ENCODE measurements around the gene ITPR1. TPM values are rescaled to one million over a fixed set of nuclear protein-coding genes. Genes with fewer than 3 reads are reported as not detected.

Gene ITPR1
- total RNA-seq, 1 donor from 2014 or later = 143 TPM

DNA sequence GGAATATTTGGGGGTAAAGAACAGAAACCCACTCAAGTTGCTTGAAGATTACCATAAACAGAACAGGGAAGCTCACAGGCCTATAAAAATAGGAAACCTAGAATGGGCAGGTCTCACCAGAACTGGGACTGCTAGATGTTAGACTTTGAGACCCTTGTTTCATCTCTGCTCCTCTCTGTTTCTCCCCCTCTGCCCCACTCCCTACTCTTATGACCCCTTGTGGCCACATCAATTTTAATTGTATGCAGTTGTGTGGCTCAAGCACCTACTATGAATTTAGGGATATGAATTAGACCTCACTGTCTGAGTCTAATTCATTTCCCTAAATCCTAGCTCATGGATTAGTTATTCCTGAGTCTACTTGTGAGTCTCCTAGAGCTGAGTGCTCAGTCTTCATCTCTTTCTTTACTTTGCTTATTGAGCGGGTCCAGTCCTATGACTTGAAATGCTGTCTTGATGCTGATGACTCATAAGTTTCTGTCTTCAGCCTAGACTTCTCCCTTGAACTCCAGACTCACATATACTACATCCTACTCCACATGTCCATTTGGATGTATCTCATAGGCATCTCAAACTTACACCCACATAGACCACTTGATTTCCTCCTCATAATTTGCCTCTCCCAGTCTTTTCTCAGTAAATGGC lies 78.7 kb downstream of the ITPR1 start:
- Mint-ChIP-seq H3K27me3 (no peaks in the 10 kb centered on the region), H3K4me3 (no peak overlapping the region), H3K27ac (peak overlapping the region; percentile 69), H3K36me3 (ENCODE audit: low read depth) (peaks cover 29% of the 10 kb centered on the region), H3K4me1 (peaks cover 64% of the 10 kb centered on the region), H3K9me3 (no peaks in the 10 kb centered on the region)
- intact Hi-C loops (cut with micrococcal nuclease) = loop anchor here (1.0 to 5.0 kb wide), 6 partner anchors 15 to 221 kb away; partner anchors contain the start of genes ITPR1 and SUMF1
- TF ChIP-seq, protein P1, sequence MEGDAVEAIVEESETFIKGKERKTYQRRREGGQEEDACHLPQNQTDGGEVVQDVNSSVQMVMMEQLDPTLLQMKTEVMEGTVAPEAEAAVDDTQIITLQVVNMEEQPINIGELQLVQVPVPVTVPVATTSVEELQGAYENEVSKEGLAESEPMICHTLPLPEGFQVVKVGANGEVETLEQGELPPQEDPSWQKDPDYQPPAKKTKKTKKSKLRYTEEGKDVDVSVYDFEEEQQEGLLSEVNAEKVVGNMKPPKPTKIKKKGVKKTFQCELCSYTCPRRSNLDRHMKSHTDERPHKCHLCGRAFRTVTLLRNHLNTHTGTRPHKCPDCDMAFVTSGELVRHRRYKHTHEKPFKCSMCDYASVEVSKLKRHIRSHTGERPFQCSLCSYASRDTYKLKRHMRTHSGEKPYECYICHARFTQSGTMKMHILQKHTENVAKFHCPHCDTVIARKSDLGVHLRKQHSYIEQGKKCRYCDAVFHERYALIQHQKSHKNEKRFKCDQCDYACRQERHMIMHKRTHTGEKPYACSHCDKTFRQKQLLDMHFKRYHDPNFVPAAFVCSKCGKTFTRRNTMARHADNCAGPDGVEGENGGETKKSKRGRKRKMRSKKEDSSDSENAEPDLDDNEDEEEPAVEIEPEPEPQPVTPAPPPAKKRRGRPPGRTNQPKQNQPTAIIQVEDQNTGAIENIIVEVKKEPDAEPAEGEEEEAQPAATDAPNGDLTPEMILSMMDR (IDR thresholded peaks at IDR 0.05) = no peak
- ATAC-seq (ENCODE audit: low read depth) (peak; percentile 75), DNase-seq (no peak)
- ChIA-PET CTCF (interaction anchor here (1.0 to 2.8 kb wide), 3 partner anchors 10 to 221 kb away, joined by 3 to 15 read pairs (median 4); no protein-coding TSS in a partner anchor), POLR2A (no interaction called here)

GRCh38 chr3:4573153-4573552 lies 80.0 kb downstream of the ITPR1 start:
- no peaks in the 10 kb centered on the region for H3K9me3 Mint-ChIP-seq
- peaks cover 20% of the 10 kb centered on the region for H3K36me3 Mint-ChIP-seq (ENCODE audit: low read depth)
- no peaks in the 10 kb centered on the region for H3K27me3 Mint-ChIP-seq
- H3K4me3 Mint-ChIP-seq = no peak overlapping the region
- H3K27ac Mint-ChIP-seq = peak overlapping the region; percentile 5
- POLR2A ChIA-PET = no interaction called here
- ATAC-seq (ENCODE audit: low read depth) (no peak), DNase-seq (no peak)
- TF ChIP-seq, protein P1 (IDR thresholded peaks at IDR 0.05) = no peak
- CTCF ChIA-PET = interaction anchor here (1.1 kb wide), 1 partner anchor 222 kb away, joined by 3 read pairs; no protein-coding TSS in a partner anchor
- intact Hi-C loops (cut with micrococcal nuclease) = loop anchor here (1.0 to 5.0 kb wide), 2 partner anchors 11 to 41 kb away; no protein-coding TSS in a partner anchor
- peaks cover 60% of the 10 kb centered on the region for H3K4me1 Mint-ChIP-seq

- H3K36me3 Mint-ChIP-seq (ENCODE audit: low read depth) = peaks cover 13% of the 10 kb centered on the region
- no peak overlapping the region for H3K4me3 Mint-ChIP-seq
- no peak for ATAC-seq (ENCODE audit: low read depth)
- ChIA-PET POLR2A (no interaction called here), CTCF (no interaction called here)
- H3K4me1 Mint-ChIP-seq = peaks cover 58% of the 10 kb centered on the region
- H3K27me3 Mint-ChIP-seq = no peaks in the 10 kb centered on the region
- intact Hi-C loops (cut with micrococcal nuclease) = loop anchor here (5.0 kb wide), 1 partner anchor 42 kb away; no protein-coding TSS in a partner anchor
- DNase-seq = no peak
- H3K9me3 Mint-ChIP-seq = no peaks in the 10 kb centered on the region
- H3K27ac Mint-ChIP-seq = peak overlapping the region; percentile 19
- TF ChIP-seq, protein P1 (IDR thresholded peaks at IDR 0.05) = no peak
These were observed 81.3 kb downstream of the ITPR1 start for GRCh38 chr3:4574426-4574965.

DNA sequence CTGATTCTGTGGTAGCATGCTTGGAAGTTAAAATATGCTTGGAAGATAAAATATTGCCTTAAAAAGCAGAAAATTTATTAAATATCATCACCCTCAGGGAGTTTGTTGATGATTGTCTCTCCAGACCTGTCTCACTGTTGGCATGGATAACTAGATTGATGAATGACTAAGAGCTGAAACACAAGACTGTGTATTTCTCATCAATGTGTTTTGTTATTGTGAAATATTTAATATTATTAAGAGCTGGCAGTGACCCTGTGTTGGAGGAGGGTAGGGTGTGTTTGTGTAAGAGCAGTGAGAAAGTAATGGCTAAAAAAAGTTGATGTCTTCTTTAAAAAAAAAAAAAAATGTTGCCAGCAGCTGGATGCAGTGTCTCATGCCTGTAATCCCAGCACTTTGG lies 82.2 kb downstream of the ITPR1 start:
- Mint-ChIP-seq H3K27ac (peak overlapping the region; percentile 19), H3K4me3 (no peak overlapping the region), H3K36me3 (ENCODE audit: low read depth) (peaks cover 13% of the 10 kb centered on the region), H3K9me3 (no peaks in the 10 kb centered on the region), H3K4me1 (peaks cover 57% of the 10 kb centered on the region), H3K27me3 (no peaks in the 10 kb centered on the region)
- intact Hi-C loops (cut with micrococcal nuclease) = no loop called here
- ATAC-seq (ENCODE audit: low read depth) (no peak), DNase-seq (no peak)
- ChIA-PET POLR2A (no interaction called here), CTCF (interaction anchor here (1.2 kb wide), 1 partner anchor 225 kb away, joined by 5 read pairs; no protein-coding TSS in a partner anchor)
- TF ChIP-seq, protein P1 (IDR thresholded peaks at IDR 0.05) = no peak

DNA sequence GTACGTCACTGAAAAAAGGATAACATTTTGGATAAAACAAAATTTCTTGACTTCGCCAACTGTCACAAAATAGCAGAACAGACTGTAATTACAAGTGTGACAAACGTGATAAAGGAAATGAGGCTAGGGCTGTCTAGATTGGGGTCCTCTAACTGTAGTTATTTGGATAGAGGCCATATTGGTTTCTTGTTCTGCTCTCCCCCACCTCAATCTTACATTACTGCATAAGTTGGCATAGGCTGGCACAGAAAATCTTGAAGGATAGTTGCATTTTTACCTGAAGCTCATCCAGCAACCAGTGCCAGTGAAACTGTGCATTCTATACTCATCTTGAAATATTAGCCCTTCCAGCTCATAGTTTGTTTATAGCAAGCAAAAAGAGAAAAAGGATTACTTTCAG lies 84.6 kb downstream of the ITPR1 start:
- CTCF ChIA-PET = interaction anchor here (1.1 kb wide), 1 partner anchor 227 kb away, joined by 5 read pairs; no protein-coding TSS in a partner anchor
- no peak for ATAC-seq (ENCODE audit: low read depth)
- H3K4me1 Mint-ChIP-seq = peaks cover 64% of the 10 kb centered on the region
- no peak for DNase-seq
- TF ChIP-seq, protein P1 (IDR thresholded peaks at IDR 0.05) = no peak
- H3K27ac Mint-ChIP-seq = no peak overlapping the region
- H3K4me3 Mint-ChIP-seq = no peak overlapping the region
- H3K9me3 Mint-ChIP-seq = no peaks in the 10 kb centered on the region
- no peaks in the 10 kb centered on the region for H3K27me3 Mint-ChIP-seq
- intact Hi-C loops (cut with micrococcal nuclease) = no loop called here
- H3K36me3 Mint-ChIP-seq (ENCODE audit: low read depth) = peaks cover 9% of the 10 kb centered on the region
- POLR2A ChIA-PET = interaction anchor here (0.6 kb wide), 1 partner anchor 9 kb away, joined by 3 read pairs; no protein-coding TSS in a partner anchor

Data from activated B cell treated with CpG ODN at 0.5 μM for 24 hours (primary cell).